Prostate gland (tissue), 2 donors: Measurements from ENCODE around the gene ANO8.

Experiments used
- POLR2A ChIP-seq: fragments of 450-650 bp; IDR thresholded peaks from one replicate; pipeline ENCODE4 v1.6.1; 2016; ENCODE audit warnings: antibody characterized with exemption, mild to moderate bottlenecking
- POLR2AphosphoS5 ChIP-seq: sonication (generic); formaldehyde crosslinking; IDR thresholded peaks from one replicate; pipeline ENCODE4 v1.6.1; 2017; ENCODE audit warnings: antibody characterized with exemption
- TF ChIP-seq, protein P1 (sequence below), 4 experiments: fragments of 200-600 bp in 2 of 4; fragments of 450-650 bp in 2 of 4; sonication (generic) in 2 of 4; IDR thresholded peaks; 1 replicate in 3 of 4; 2 replicates in 1 of 4; pipeline ENCODE4 v1.5.1; 2016 to 2019; ENCODE audit warnings: antibody characterized with exemption in 4 of 4, mild to moderate bottlenecking in 2 of 4, moderate library complexity in 2 of 4

DNA sequence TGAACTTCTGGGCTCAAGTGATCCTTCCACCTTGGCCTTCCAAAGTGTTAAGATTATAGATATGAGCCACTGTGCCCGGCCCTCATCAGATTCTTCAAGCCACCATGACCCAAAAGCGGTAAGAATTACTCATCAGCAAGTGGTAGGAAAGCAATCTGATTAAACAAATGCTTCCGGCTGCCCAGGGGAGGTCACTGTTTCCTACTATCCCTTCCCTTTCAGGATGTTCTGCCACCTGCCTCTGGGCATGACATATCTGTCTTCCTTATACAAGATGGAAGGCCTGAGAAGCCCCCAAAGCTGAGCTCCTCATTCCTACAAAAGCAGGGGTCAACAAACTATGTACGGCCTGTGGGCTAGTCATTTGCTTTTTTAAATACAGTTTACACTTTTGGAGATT lies 38.4 kb downstream of the ANO8 start:
- TF ChIP-seq, protein P1, sequence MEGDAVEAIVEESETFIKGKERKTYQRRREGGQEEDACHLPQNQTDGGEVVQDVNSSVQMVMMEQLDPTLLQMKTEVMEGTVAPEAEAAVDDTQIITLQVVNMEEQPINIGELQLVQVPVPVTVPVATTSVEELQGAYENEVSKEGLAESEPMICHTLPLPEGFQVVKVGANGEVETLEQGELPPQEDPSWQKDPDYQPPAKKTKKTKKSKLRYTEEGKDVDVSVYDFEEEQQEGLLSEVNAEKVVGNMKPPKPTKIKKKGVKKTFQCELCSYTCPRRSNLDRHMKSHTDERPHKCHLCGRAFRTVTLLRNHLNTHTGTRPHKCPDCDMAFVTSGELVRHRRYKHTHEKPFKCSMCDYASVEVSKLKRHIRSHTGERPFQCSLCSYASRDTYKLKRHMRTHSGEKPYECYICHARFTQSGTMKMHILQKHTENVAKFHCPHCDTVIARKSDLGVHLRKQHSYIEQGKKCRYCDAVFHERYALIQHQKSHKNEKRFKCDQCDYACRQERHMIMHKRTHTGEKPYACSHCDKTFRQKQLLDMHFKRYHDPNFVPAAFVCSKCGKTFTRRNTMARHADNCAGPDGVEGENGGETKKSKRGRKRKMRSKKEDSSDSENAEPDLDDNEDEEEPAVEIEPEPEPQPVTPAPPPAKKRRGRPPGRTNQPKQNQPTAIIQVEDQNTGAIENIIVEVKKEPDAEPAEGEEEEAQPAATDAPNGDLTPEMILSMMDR (IDR thresholded peaks at IDR 0.05) = no peak
- TF ChIP-seq POLR2A (no peak), POLR2AphosphoS5 (no peak)
